Aorta (tissue), 5 donors: ENCODE results near the gene KLHDC8A. TPM values are rescaled to one million over a fixed set of nuclear protein-coding genes. Genes with fewer than 3 reads are reported as not detected.

ENCODE experiments used
- ATAC-seq: fragments of 200-7000 bp; cut with Tn5 transposase; one replicate; pipeline ENCODE4 v1.9.1; 2022; ENCODE audit warnings: moderate library complexity; ENCODE audit not compliant: low FRiP score
- DNase-seq, 2 donors: peaks; one replicate each; pipeline ENCODE4 v3.0.0-alpha.2; 2020
- H3K27ac ChIP-seq, 2 donors: one replicate each; pipeline ENCODE4 v1.5.1; 2013; ENCODE audit warnings: low read length in 2 of 2, mild to moderate bottlenecking in 2 of 2, moderate library complexity in 2 of 2, control low read depth in 1 of 2, inconsistent platforms in 1 of 2, low read depth in 1 of 2
- H3K27me3 ChIP-seq, 2 donors: one replicate each; pipeline ENCODE4 v1.6.1; 2013; ENCODE audit warnings: control low read depth in 1 of 2, low read length in 1 of 2, mild to moderate bottlenecking in 1 of 2, moderate library complexity in 1 of 2; ENCODE audit not compliant: insufficient read depth in 2 of 2, control insufficient read depth in 1 of 2
- H3K36me3 ChIP-seq, 2 donors: one replicate each; pipeline ENCODE4 v1.6.1; 2013; ENCODE audit warnings: control low read depth in 1 of 2, low read length in 1 of 2, mild to moderate bottlenecking in 1 of 2; ENCODE audit not compliant: insufficient read depth in 2 of 2, control insufficient read depth in 1 of 2
- H3K4me1 ChIP-seq, 2 donors: one replicate each; pipeline ENCODE4 v1.6.1; 2013; ENCODE audit warnings: low read length in 2 of 2, control low read depth in 1 of 2, mild to moderate bottlenecking in 1 of 2, moderate library complexity in 1 of 2; ENCODE audit not compliant: insufficient read depth in 2 of 2, control insufficient read depth in 1 of 2
- H3K4me3 ChIP-seq, 2 donors: one replicate each; pipeline ENCODE4 v1.5.1; 2013; ENCODE audit warnings: low read length in 2 of 2, control low read depth in 1 of 2, mild to moderate bottlenecking in 1 of 2
- H3K9me3 ChIP-seq: one replicate; pipeline ENCODE4 v1.6.1; 2013; ENCODE audit warnings: mild to moderate bottlenecking, low read length; ENCODE audit not compliant: control insufficient read depth
- WGBS, 2 donors: extraction: QIAGEN DNeasy Blood & Tissue Kit; methylation state at CpG; one replicate each; pipeline ENCODE4 v1.1.7; 2013; 5-methylcytosine and 5-hydroxymethylcytosine counted together
- intact Hi-C, 2 donors: fragments of 100-400 bp; cut with DNase I; formaldehyde crosslinking; loops; one replicate each; pipeline versions ENCODE4 v1.14.2 to v1.15.0; 2022
- polyA plus RNA-seq, 2 donors: library from polyadenylated mRNA; stranded (reverse); fragments of 200-250 nt; gene quantifications; one replicate each; pipeline ENCODE4 v1.2.3, GENCODE V29; 2013
- total RNA-seq, 2 donors: library from RNA; stranded (reverse); fragmentation: NEBNext Ultra II Directional; extraction: Animal tissue kit (Norgen Biotek cat#: 25700); gene quantifications; one replicate each; pipeline ENCODE4 v1.2.1, GENCODE V29; 2021
- donor health status: healthy with polysubstance abuse.
- donor health status: Bipolar disorder and iron deficiency.
- donor health status: DM: no; HTN: no; CAD: no.
- donor health status: DM: no; HTN: no; CAD: no.
- donor health status: DM: yes; HTN: yes; CAD: no.

Gene KLHDC8A
- total and polyA plus RNA-seq, 4 donors = 1.2 TPM; not detected in 3

DNA sequence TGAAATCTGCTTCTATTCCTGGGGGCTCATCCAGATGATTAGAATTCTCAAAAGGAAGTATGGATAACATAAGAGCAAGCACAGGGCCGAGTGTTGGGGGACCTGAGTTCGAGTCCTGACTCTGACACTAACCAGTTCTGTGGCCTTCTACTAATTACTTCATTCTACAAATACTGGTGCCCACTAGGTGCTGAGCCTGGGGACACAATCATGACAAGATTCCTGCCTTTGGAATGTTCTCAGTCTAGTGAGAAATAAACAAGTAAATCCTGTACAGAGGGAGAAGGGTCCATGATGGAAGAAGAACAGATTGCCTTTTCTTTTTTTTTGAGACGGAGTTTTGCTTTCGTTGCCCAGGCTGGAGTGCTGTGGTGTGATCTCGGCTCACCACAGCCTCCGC, 32.9 kb downstream of the KLHDC8A start:
- H3K4me3 ChIP-seq = no peak overlapping the region
- WGBS, 2 donors = 92 to 98% methylated on average over 6 of the region's 6 CpGs
- intact Hi-C loops = loop anchor here in 1 of 2 donors (2.0 kb wide), 1 partner anchor 51 kb away; no protein-coding TSS in a partner anchor
- no peaks in the 10 kb centered on the region for H3K4me1 ChIP-seq
- DNase-seq (no peak), ATAC-seq (no peak)
- H3K36me3 ChIP-seq = no peaks in the 10 kb centered on the region
- no peaks in the 10 kb centered on the region for H3K9me3 ChIP-seq
- H3K27ac ChIP-seq = no peak overlapping the region
- H3K27me3 ChIP-seq = no peaks in the 10 kb centered on the region

DNA sequence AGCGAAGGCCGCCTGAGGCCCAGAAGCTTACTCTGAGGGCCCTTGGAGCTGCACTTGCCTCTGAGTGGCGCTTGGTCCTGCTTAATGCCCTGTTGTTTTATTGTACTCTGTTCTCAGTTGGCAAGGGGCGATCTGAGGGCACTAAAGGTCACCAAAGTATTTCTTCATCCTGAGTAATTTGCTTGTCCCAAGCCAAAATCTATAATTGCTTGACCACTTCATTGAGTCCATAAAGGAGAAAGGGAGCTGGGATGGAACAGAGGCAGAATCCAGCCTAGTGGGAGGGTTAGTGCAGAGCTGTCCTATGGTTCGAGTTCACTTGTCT, 34.8 kb downstream of the KLHDC8A start:
- DNase-seq = no peak
- Histone ChIP-seq H3K27me3 (no peaks in the 10 kb centered on the region), H3K9me3 (no peaks in the 10 kb centered on the region), H3K27ac (no peak overlapping the region), H3K36me3 (no peaks in the 10 kb centered on the region), H3K4me3 (no peak overlapping the region), H3K4me1 (no peaks in the 10 kb centered on the region)
- ATAC-seq = no peak
- WGBS, 2 donors = 65 to 66% methylated on average over 5 of the region's 5 CpGs
- intact Hi-C loops = no loop called here

DNA sequence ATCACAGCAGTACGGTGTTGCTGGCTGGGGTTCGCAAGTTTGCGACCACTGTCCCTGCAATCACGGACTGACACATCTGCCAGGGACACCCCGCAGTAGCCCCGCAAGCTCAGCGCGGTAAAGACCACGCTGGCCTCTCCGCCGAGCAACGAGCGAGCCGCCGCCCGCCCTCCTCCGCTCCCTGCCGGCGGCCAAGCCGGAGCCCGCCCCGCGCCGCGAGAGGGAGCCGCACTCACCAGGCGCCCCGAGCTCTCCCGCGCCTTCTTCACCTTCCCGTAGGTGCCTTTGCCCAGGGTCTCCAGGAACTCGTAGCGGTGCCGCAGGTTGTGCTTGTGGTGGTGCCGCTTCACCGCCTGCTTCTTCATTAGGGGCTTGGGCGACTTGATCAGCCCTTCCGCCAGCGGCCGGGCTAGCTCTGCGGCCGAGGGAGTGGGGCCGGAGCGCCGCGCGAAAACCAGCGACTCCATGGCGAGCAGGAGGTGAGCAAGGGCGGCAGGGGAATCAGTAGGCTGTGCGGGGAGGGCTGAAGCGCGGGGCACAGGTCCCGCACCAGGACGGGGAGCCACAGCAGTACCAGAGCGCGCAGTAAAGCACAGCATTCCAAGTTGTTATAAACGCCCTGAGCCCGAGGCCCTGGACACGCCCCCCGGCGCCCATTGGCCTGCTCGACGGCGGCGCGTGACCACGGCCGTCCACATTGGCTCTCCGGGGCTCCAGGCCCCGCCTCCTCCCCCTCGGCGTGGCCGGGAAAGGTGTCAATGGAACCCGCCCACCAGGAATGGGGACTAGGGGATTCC, 35.4 kb downstream of the KLHDC8A start, which contains the start of gene NUAK2:
NUAK2 (minus strand) TSS at position 584 of the 797 bp plus-strand sequence; CDS start at position 467, 117 bp downstream.
- WGBS, 2 donors = 1% methylated on average over 75 of the region's 75 CpGs
- ATAC-seq = peak; percentile 92
- H3K27me3 ChIP-seq = no peaks in the 10 kb centered on the region
- no peaks in the 10 kb centered on the region for H3K36me3 ChIP-seq
- intact Hi-C loops = no loop called here
- DNase-seq = peak; percentile 94 to 95
- H3K4me3 ChIP-seq = peak within 1 kb of the TSS; percentile 7 to 28
- no peaks in the 10 kb centered on the region for H3K9me3 ChIP-seq
- no peaks in the 10 kb centered on the region for H3K4me1 ChIP-seq
- H3K27ac ChIP-seq = no peak within 1 kb of the TSS

DNA sequence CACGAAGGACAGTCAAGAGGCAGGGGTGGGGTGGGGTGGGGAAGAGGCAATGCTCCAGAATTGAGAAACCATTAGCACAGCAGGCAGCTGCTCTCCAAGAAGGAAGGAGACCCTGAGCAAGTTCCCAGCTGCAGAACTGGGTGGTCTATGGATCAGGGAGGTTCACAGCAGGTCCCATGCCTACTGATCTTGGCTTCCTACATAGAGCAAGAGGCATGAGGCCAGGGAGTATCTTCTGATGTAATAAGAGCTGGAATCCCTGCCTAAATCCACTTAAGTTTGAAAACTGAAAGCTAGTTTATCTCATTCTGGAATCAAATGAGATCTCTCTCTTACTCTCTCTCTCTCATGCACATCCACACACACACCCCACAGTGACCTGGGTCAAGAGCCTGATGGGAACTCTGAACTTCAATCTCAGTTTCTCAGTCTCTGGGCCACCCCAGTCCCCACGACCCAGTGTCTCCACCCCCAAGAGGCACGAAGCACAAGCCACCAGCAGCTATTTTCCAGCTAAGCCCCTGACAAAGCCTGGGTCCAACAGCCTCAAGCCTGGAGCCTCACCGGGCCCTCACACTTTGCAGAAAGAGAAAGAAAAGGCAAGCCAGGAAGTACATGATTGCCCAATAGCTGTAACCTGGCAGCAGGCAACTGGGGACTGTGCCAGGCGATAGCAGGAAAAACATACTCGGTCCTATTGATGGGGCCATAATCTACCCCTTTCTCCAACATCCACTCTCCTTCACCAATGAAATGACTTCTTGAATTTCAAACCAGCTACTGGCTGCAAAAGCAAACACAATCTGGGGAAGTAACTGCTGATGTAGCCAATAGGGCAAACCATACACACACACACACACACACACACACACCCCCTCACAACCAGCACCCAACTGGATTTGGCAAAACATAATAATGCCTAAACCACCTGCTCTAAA, 37.4 kb downstream of the KLHDC8A start:
- intact Hi-C loops = no loop called here
- Histone ChIP-seq H3K4me3 (no peak overlapping the region), H3K36me3 (no peaks in the 10 kb centered on the region), H3K9me3 (no peaks in the 10 kb centered on the region), H3K27ac (no peak overlapping the region), H3K27me3 (no peaks in the 10 kb centered on the region), H3K4me1 (no peaks in the 10 kb centered on the region)
- WGBS, 2 donors = 26 to 28% methylated on average over 6 of the region's 6 CpGs
- ATAC-seq (peak; percentile 45), DNase-seq (peak in 1 of 2 donors; percentile 73)

DNA sequence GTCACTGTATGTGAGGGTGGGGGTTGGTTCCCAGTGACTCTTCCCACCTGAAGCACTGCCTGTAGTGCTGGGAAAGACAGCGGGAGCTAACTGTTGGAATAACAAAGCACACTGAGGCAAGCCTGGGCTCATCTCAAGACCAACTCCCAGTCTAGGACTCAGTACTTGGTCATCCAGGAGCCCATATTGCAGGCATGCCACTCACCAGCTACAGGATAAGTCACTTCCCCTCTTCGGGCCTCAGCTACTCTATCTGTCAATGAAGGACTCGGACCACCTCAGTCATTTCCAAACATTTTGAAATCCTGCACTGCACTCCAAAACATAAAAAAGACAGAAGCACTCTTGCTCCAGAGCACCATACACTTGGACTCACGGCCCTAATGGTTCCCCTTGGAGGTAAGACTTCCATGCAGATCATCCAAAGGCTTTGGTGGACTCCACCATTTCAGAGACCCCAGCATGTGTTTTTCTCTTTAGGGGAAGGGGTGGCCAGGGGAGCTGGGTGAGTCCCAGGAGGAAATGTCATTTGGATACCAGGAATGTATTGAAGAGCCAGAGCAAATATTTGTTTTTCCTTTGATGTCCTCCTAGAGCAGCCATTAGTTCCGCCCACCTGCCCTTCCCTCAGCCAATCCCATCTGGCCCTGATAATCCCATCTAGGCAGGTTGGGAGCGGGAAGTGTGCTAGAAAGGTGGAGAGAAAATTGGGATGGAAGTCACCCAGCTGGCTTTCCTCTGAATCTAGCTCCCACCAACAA, 38.3 kb downstream of the KLHDC8A start:
- Histone ChIP-seq H3K9me3 (no peaks in the 10 kb centered on the region), H3K4me1 (no peaks in the 10 kb centered on the region), H3K27me3 (no peaks in the 10 kb centered on the region), H3K36me3 (no peaks in the 10 kb centered on the region), H3K4me3 (no peak overlapping the region), H3K27ac (no peak overlapping the region)
- DNase-seq (no peak), ATAC-seq (no peak)
- intact Hi-C loops = no loop called here
- 92 to 99% methylated on average over 6 of the region's 6 CpGs for WGBS, 2 donors

DNA sequence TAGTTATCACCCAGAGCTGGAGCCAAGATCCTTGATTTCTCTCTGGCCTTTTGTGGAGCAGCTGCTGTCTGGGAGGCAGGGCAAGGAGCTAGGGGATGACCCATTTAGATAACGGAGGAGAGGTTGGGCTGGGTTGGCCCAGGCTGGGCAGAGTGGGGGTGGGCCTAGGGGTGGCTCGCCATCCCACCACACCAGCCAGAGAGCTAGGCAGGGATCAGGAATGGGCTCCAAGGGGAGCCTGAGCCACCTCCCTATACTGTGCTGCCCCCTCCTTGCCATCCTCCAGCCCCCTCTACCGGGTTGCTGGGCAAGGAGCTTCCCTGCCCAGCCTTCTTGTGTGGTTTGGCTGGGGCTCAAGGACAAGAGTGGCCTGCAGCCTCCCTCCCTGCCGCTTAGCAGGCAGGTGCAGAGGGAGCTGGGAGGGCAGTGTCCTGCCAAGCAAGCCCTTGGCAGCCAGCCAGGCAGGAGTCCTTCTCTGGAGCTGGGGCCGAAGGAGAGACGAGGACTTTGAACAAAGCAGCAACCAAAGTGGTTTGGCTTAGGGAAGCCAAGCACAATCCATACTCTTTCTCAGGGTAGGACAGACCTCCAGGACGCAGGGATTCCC, 39.3 kb downstream of the KLHDC8A start:
- 21 to 23% methylated on average over 6 to 7 of the region's 7 CpGs for WGBS, 2 donors
- Histone ChIP-seq H3K4me3 (no peak overlapping the region), H3K27me3 (no peaks in the 10 kb centered on the region), H3K27ac (no peak overlapping the region), H3K4me1 (no peaks in the 10 kb centered on the region), H3K36me3 (no peaks in the 10 kb centered on the region), H3K9me3 (no peaks in the 10 kb centered on the region)
- intact Hi-C loops = no loop called here
- ATAC-seq = no peak
- DNase-seq = peak; percentile 61 to 83

DNA sequence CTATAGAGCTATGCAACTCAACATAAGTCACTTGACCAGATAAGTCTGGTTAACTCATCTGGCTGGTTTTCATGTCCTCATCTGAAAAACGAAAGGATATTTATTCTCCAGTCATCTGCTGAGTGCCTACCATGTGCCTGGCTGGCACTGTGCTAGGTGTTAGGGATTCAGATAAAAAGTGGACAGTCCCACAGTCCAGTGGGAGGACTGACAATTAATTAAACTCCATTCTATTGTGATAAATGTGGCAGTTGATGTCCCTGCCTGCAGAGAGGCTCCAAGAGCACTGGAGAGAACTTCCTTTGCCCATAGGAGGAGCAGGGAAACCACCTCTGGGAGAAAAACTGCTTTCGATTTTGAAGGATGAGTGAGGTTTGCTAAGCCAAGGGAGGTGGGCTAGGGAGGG, 40.6 kb downstream of the KLHDC8A start:
- H3K27ac ChIP-seq = no peak overlapping the region
- no peaks in the 10 kb centered on the region for H3K27me3 ChIP-seq
- ATAC-seq = no peak
- H3K4me3 ChIP-seq = no peak overlapping the region
- WGBS, 2 donors = 72 to 73% methylated on average over 2 of the region's 2 CpGs
- intact Hi-C loops = no loop called here
- no peaks in the 10 kb centered on the region for H3K4me1 ChIP-seq
- no peak for DNase-seq
- no peaks in the 10 kb centered on the region for H3K9me3 ChIP-seq
- H3K36me3 ChIP-seq = no peaks in the 10 kb centered on the region

DNA sequence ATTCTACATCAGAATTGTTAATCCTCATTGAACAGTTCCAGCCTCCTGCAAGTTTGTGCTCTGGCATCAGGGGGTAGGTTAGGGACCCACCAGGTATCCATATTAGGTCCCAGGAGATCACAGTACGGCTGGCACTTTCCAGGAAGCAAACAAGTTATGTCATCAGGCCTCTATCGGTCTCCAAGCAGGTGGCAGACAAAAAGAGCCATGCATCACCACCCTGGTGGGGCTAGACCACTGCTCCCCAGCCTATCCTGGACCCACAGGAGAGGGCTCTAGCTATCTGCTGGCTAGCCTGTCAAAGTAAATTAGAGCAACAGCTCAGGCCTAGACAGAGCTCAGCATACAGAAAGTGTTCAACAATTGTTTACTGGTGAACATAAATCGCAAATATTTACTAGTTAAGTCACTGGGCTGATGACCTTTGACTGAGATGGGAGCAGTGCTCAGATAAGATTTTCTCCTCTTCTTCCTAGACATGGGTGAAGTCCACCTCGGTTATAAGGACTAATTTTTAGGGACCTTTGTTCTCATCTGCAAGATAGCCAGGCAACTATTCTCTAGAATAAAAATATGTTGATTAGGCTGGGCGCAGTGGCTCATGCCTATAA, 41.6 kb downstream of the KLHDC8A start:
- no peaks in the 10 kb centered on the region for H3K36me3 ChIP-seq
- H3K9me3 ChIP-seq = no peaks in the 10 kb centered on the region
- no peak overlapping the region for H3K27ac ChIP-seq
- ATAC-seq = no peak
- DNase-seq = no peak
- H3K4me1 ChIP-seq = no peaks in the 10 kb centered on the region
- H3K27me3 ChIP-seq = no peaks in the 10 kb centered on the region
- no peak overlapping the region for H3K4me3 ChIP-seq
- intact Hi-C loops = no loop called here
- whole genome bisulfite sequencing, 2 donors = 91 to 93% methylated on average over 5 of the region's 5 CpGs
